GM21529 (cell line): ENCODE results near the gene MYBPC1.
A peak's percentile ranks its signal among the peaks of the same experiment; 100 is the strongest.

ENCODE experiments used
- ATAC-seq: cut with Tn5 transposase; IDR thresholded peaks from one replicate; pipeline ENCODE4 v1.9.1; 2021; ENCODE audit not compliant: unreplicated experiment

MYBPC1 gene

GRCh38 chr12:101690544-101691098 is 95.8 kb downstream of the MYBPC1 start:
- no peak for ATAC-seq

GRCh38 chr12:101691503-101692096 is 96.8 kb downstream of the MYBPC1 start:
- ATAC-seq, result no peak

GRCh38 chr12:101694297-101694848 is 99.6 kb downstream of the MYBPC1 start:
- ATAC-seq, result no peak

- no peak for ATAC-seq
Measured at GRCh38 chr12:101694986-101695385, 100.2 kb downstream of the MYBPC1 start.

- ATAC-seq, result no peak
Measured at GRCh38 chr12:101695706-101696105, 100.9 kb downstream of the MYBPC1 start.

- ATAC-seq, result peak; percentile 36
Measured at GRCh38 chr12:101696251-101697196, 101.8 kb downstream of the MYBPC1 start.

GRCh38 chr12:101697197-101697929 is 102.6 kb downstream of the MYBPC1 start, which contains the start of gene CHPT1:
CHPT1 (plus strand) TSS chr12:101697640; CDS start chr12:101697862, 222 bp downstream.
- peak; percentile 69 for ATAC-seq

GRCh38 chr12:101697930-101698799 is 103.4 kb downstream of the MYBPC1 start:
- peak; percentile 33 for ATAC-seq

- ATAC-seq, result no peak
Measured at GRCh38 chr12:101698800-101699347, 104.1 kb downstream of the MYBPC1 start.

GRCh38 chr12:101700299-101700820 is 105.6 kb downstream of the MYBPC1 start:
- no peak for ATAC-seq

- ATAC-seq, result no peak
Measured at GRCh38 chr12:101703487-101703886, 108.7 kb downstream of the MYBPC1 start.

GRCh38 chr12:101706403-101706802 is 111.6 kb downstream of the MYBPC1 start:
- ATAC-seq, result no peak

- ATAC-seq, result no peak
Measured at GRCh38 chr12:101707131-101707782, 112.5 kb downstream of the MYBPC1 start.

GRCh38 chr12:101710288-101710687 is 115.5 kb downstream of the MYBPC1 start:
- ATAC-seq, result no peak

GRCh38 chr12:101713059-101713682 is 118.4 kb downstream of the MYBPC1 start:
- no peak for ATAC-seq

- ATAC-seq, result no peak
Measured at GRCh38 chr12:101713930-101714329, 119.2 kb downstream of the MYBPC1 start.

GRCh38 chr12:101714877-101715444 is 120.2 kb downstream of the MYBPC1 start:
- no peak for ATAC-seq

GRCh38 chr12:101719566-101719965 is 124.8 kb downstream of the MYBPC1 start:
- ATAC-seq, result no peak
